LNCaP clone FGC (cell line): ENCODE data around the gene RND3.

Experiments
- DNase-seq: peaks from one replicate; pipeline ENCODE4 v3.0.0-alpha.2; 2011; ENCODE audit warnings: low read depth
- H3K4me3 ChIP-seq: 2 replicates; pipeline ENCODE4 v1.5.1; 2011; ENCODE audit warnings: mild to moderate bottlenecking, low read depth, low read length, control low read depth
- TF ChIP-seq, protein P1 (sequence below): IDR thresholded peaks from 2 replicates; pipeline ENCODE4 v1.5.1; 2012; ENCODE audit warnings: mild to moderate bottlenecking; ENCODE audit not compliant: control insufficient read depth, insufficient read depth; ENCODE audit errors: extremely low read depth

The RND3 gene

GRCh38 chr2:150487537-150488429 is at the start of gene RND3:
RND3 (minus strand) TSS chr2:150487667; CDS start chr2:150487417, 250 bp downstream.
- DNase-seq = peak; percentile 85
- TF ChIP-seq, protein P1, sequence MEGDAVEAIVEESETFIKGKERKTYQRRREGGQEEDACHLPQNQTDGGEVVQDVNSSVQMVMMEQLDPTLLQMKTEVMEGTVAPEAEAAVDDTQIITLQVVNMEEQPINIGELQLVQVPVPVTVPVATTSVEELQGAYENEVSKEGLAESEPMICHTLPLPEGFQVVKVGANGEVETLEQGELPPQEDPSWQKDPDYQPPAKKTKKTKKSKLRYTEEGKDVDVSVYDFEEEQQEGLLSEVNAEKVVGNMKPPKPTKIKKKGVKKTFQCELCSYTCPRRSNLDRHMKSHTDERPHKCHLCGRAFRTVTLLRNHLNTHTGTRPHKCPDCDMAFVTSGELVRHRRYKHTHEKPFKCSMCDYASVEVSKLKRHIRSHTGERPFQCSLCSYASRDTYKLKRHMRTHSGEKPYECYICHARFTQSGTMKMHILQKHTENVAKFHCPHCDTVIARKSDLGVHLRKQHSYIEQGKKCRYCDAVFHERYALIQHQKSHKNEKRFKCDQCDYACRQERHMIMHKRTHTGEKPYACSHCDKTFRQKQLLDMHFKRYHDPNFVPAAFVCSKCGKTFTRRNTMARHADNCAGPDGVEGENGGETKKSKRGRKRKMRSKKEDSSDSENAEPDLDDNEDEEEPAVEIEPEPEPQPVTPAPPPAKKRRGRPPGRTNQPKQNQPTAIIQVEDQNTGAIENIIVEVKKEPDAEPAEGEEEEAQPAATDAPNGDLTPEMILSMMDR = peak; percentile 86
- no peak within 1 kb of the TSS for H3K4me3 ChIP-seq

- TF ChIP-seq, protein P1 = no peak
- DNase-seq = no peak
- no peak overlapping the region for H3K4me3 ChIP-seq
Observed at GRCh38 chr2:150535176-150535575, 47.7 kb upstream of the RND3 start.

DNA sequence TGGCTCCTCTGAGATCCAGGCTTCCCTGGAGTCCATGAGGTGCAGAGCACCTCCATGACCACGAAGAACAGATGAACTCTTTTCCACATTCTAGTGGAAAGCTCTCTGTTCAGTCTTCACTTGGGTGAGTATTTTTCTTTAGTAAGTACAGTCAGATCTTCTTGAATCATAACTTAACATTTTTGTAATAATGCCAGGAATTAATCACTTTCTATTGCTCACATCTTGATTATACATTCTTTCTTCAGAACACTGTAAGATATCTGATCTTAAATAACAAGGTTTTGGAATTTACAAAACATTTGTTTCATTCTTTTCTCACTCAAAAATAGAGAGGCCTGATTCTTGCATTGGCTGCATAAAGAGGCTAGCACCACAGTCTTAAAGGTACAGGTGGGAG is 45.4 kb upstream of the RND3 start:
- DNase-seq = no peak
- H3K4me3 ChIP-seq = no peak overlapping the region
- TF ChIP-seq, protein P1 = no peak

DNA sequence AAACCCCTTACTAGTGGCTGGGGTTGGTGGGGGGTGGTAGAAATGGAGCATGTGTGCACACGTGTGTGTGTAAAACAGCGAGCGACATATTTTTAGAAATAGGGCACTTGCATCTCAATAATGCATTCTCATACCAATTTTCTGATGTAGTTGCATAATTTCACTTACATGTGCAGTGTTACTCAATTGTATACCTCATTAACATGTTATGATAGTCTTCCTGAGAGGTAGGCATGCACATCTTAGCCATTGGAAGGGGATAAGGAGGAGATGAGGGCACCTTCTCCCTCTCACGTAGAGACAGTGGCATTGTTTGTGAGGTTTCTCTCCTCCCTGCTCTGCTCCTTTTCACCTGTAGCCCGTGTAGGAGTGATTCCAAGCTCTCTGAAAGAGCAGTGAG is 44.6 kb upstream of the RND3 start:
- no peak for DNase-seq
- TF ChIP-seq, protein P1 = no peak
- H3K4me3 ChIP-seq = no peak overlapping the region

DNA sequence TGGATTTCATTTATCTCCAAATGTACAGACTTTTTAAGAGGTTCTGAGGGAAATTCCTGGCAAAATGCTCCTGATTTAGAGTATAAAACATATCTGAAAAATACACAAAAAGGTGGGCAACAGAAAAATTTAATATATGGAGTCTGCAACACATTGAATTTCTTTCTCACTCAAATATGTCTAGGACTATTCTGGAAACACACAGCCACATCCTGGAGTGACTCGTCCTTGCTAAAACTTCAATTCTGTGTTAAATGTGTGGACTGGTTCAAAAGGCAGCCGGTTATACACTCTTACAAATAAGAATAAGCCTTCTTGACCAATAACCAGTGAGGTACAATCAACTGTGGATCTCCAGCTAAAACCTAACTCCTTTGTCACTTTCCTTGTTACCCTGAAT is 44.1 kb upstream of the RND3 start:
- TF ChIP-seq, protein P1 = no peak
- no peak for DNase-seq
- no peak overlapping the region for H3K4me3 ChIP-seq

- no peak overlapping the region for H3K4me3 ChIP-seq
- TF ChIP-seq, protein P1 = no peak
- DNase-seq = no peak
Observed at GRCh38 chr2:150530168-150530567, 42.7 kb upstream of the RND3 start.
